GM19193 (cell line): Measurements from ENCODE around the gene HELZ.

Experiments
- POLR2A ChIP-seq: IDR thresholded peaks from 4 replicates; pipeline ENCODE4 v1.6.1; 2011; ENCODE audit not compliant: insufficient read depth, insufficient read length; ENCODE audit errors: extremely low read depth

HELZ gene

GRCh38 chr17:67216578-67217320, 28.2 kb downstream of the HELZ start:
- TF ChIP-seq POLR2A: no peak

DNA sequence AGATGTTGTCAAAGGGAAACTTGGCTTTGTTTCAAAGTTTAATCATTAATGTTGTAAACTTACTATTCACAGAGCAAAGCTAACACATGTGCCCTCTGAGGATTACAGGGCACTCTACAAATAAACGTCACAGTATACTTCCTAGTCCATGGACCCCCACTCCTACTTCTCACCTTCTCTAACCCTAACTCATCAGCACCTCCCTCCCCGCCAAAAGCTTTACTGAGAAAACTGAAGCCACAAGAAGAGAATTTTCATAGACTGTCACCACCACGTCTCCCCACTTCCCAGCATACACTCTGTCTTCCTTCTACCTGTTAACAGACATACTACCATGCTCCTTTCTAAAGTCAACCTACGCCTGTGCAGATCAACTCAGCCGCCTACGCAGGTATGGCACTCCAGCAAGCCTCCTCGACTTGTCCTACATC, 29.0 kb downstream of the HELZ start:
- TF ChIP-seq POLR2A: no peak

GRCh38 chr17:67212714-67213417, 32.1 kb downstream of the HELZ start:
- TF ChIP-seq POLR2A: no peak

GRCh38 chr17:67212231-67212630, 32.8 kb downstream of the HELZ start:
- no peak for TF ChIP-seq POLR2A

GRCh38 chr17:67211742-67212141, 33.3 kb downstream of the HELZ start:
- TF ChIP-seq POLR2A: no peak

- TF ChIP-seq POLR2A: no peak
Observed at GRCh38 chr17:67210915-67211314, 34.1 kb downstream of the HELZ start.

- TF ChIP-seq POLR2A: no peak
Observed at GRCh38 chr17:67208232-67208631, 36.8 kb downstream of the HELZ start.

DNA sequence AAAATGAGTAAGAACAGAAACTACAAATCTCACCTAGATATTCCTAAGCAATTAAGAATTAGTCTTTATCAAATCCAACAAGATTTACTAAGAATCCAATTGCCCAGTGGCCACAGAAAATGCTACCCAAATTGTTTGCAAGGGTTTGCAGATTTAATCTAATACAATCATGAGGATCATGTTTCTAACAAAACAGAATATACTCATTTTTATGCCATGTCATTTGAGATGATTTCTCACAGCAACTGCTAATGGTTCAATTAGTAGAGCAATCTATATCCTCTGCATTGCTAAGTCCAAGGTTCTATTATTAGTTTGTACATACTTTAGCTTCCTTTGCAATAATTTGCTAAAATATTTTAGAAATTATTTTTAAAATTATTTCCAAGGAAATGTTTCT, 41.2 kb downstream of the HELZ start:
- no peak for TF ChIP-seq POLR2A

DNA sequence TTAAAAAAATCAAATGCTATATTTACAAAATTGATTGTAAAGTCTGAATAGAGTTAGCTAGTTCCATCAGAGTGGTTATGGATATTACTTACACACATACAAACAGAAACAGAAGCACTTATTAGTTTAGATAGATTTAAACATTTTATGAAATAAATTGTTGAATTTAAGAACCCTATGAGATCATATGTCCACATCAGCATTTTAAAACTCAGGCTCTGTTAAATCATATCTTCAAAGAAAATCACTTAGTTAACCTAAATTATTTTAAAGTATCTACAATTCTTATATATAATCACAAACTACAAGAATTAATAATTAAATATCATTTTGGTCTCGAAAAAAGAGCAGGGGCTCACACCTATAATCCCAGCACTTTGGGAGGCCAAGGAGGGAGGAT, 42.5 kb downstream of the HELZ start:
- TF ChIP-seq POLR2A: no peak

- no peak for TF ChIP-seq POLR2A
Observed at GRCh38 chr17:67200727-67201301, 44.2 kb downstream of the HELZ start.

DNA sequence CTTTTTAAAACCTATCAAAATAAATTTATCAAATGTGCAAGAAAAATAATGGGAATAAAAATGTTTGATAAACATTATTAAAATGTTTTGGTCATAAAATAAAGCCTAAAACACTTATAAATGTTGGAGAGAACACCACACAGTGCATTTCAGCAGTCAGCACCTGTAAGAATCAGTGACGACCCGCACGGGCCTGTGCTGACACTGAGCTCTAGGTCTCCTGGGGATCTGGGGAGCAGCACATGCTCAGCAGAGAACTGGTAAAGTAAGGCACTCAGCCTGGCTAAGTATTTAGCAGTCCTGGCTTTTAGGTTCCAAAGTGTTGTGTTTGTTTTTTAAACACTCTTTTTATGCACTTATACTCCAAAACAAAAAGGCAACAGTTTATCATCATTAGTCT, 46.9 kb downstream of the HELZ start:
- TF ChIP-seq POLR2A: no peak

GRCh38 chr17:67196422-67196821, 48.6 kb downstream of the HELZ start:
- no peak for TF ChIP-seq POLR2A

DNA sequence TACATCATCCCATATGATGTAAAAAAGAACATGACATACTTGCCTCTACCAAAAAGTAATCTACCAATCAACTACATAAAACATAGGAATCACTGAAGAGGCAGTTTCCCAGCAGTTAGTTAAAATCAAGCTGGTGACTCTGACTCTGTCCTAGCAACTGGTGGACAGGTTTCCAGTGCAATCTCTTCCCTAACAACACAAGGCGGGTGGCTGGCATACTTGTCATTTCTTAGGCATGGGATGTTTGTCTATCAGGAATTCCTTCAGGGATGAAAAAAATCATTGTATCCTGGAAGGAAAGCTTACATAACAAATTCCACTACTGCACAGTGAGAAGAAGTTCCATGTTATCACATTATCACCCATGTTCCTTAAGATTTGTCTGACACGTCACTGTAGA, 50.9 kb downstream of the HELZ start:
- no peak for TF ChIP-seq POLR2A

GRCh38 chr17:67187927-67188326, 57.1 kb downstream of the HELZ start:
- TF ChIP-seq POLR2A: no peak

DNA sequence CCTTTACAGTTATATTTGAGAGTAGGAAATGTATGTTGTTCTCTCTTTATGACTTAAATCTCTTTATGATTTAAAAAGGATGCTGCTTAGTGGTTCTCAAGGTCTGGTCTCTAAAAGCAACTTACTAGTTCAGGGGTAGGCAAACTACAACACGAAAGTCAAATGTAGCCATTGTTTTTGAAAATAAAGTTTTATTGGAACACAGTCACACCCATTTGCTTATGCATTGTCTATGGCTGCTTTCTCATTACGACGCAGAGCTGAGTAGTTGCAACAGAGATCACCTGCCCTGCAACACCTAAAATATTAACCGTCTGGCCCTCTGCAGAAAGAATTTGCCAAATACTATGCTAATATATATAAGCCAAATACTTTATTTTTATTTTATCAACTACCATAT, 58.2 kb downstream of the HELZ start:
- no peak for TF ChIP-seq POLR2A

DNA sequence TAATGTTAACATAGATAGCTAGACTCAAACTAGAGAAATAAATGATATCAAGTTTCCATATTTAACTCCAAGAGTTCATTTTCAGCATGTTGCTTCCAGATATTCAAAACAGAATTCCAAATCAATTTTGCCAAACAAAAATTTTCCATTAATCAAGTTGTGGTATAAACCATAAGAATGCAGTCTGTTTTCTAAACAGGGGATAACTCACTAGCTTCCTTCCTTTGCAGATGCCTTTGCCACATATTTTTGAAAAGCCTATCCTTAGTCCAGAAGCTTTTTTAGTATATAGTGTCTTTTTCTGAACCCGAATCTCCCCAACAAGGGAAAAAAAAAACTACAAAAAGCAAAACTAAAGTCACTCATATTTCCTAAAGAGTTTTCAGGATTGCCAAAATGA, 61.5 kb downstream of the HELZ start:
- no peak for TF ChIP-seq POLR2A

DNA sequence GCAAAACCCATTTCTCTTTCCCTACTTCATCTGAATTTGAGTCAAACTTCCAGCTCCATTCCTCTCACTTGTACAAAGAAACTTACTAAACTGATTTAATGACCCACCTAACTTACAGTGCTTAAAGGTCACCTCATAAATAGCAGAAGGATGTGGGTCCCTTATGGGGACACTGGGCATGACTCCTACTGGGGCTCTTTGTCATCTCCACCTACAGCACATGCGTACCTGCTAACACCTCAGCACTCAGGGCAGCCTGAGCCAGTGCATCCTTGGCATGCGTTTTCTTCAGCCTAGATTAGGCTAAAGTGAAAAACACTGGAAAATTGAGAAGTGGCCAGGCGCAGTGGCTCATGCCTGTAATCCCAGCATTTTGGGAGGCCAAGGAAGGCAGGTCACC, 63.2 kb downstream of the HELZ start:
- TF ChIP-seq POLR2A: no peak

DNA sequence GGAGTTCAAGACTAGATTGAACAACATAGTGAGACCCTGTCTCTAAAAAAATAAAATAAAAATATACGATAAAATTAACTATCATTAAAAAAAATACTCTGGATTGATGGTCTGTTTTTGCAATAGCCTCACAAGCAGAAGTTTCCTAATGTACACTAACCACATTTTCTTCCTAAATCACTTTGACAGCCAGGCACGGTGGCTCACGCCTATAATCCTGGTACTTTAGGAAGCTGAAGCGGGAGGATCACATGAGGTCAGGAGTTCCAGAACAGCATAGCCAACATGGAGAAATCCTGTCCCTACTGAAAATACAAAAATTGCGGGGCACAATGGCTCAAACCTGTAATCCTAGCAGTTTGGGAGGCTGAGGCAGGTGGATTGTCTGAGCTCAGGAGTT, 64.7 kb downstream of the HELZ start:
- TF ChIP-seq POLR2A: no peak
